NB4 (cell line): ENCODE data around the gene TEDC2.

Experiments
- DNase-seq: peaks from one replicate; pipeline ENCODE4 v3.0.0; 2010; ENCODE audit warnings: low read depth
- H3K4me3 ChIP-seq: one replicate; pipeline ENCODE4 v1.5.1; 2011; ENCODE audit warnings: mild to moderate bottlenecking, low read depth, low read length, moderate library complexity
- CTCF ChIP-seq: IDR thresholded peaks from one replicate; pipeline ENCODE4 v1.5.1; 2012; ENCODE audit warnings: low read depth, low read length
- MAX ChIP-seq: IDR thresholded peaks from 2 replicates; pipeline ENCODE4 v1.6.1; 2011; ENCODE audit warnings: low read depth, low read length
- MYC ChIP-seq: IDR thresholded peaks from 2 replicates; pipeline ENCODE4 v1.6.1; 2011; ENCODE audit warnings: low read depth, low read length
- POLR2A ChIP-seq: IDR thresholded peaks from 2 replicates; pipeline ENCODE4 v1.6.1; 2011; ENCODE audit warnings: mild to moderate bottlenecking; ENCODE audit not compliant: insufficient read length; ENCODE audit errors: extremely low read depth

The TEDC2 gene

GRCh38 chr16:2498531-2499253 is 38.8 kb downstream of the TEDC2 start:
- no peak overlapping the region for H3K4me3 ChIP-seq
- TF ChIP-seq POLR2A, result no peak
- no peak for TF ChIP-seq MAX
- TF ChIP-seq MYC, result no peak
- TF ChIP-seq CTCF, result no peak
- no peak for DNase-seq

GRCh38 chr16:2499454-2499853 is 39.5 kb downstream of the TEDC2 start:
- TF ChIP-seq CTCF (no peak), MYC (no peak), POLR2A (no peak), MAX (no peak)
- DNase-seq, result no peak
- H3K4me3 ChIP-seq, result no peak overlapping the region

GRCh38 chr16:2499890-2500429 is 40.1 kb downstream of the TEDC2 start:
- H3K4me3 ChIP-seq, result no peak overlapping the region
- TF ChIP-seq MAX (no peak), POLR2A (no peak), CTCF (no peak)
- no peak for DNase-seq

- H3K4me3 ChIP-seq, result no peak overlapping the region
- TF ChIP-seq MYC (no peak), POLR2A (no peak), MAX (no peak), CTCF (no peak)
- DNase-seq, result no peak
Observed at GRCh38 chr16:2500430-2500917, 40.6 kb downstream of the TEDC2 start.

GRCh38 chr16:2500918-2501750 is 41.2 kb downstream of the TEDC2 start:
- no peak overlapping the region for H3K4me3 ChIP-seq
- DNase-seq, result peak; percentile 84
- TF ChIP-seq MYC (peak; percentile 52; the same call in 1 of the 2 replicates), POLR2A (no peak), CTCF (peak; percentile 91), MAX (0 out of 2 replicates have a peak, but pooled peaks have one; percentile 34)
